GM13976 (cell line): Measurements from ENCODE around the gene PC.
A peak's percentile ranks its signal among the peaks of the same experiment; 100 is the strongest.

ENCODE experiments used
- DNase-seq: peaks from one replicate; pipeline ENCODE4 v3.0.0; 2012; ENCODE audit warnings: low spot score
- in situ Hi-C: fragments of 300-500 bp; cut with MboI; formaldehyde crosslinking; loops from one replicate; pipeline ENCODE4 v1.12.0; 2022; ENCODE audit warnings: low sequenced_read_pairs, mixed read lengths, inconsistent platforms; ENCODE audit not compliant: unreplicated experiment
- TF ChIP-seq, protein P1 (sequence below): IDR thresholded peaks from 2 replicates; pipeline ENCODE4 v1.5.1; 2012; ENCODE audit warnings: borderline replicate concordance, mild to moderate bottlenecking; ENCODE audit not compliant: insufficient read depth; ENCODE audit errors: extremely low read depth, missing control alignments, control extremely low read depth

Gene PC

DNA sequence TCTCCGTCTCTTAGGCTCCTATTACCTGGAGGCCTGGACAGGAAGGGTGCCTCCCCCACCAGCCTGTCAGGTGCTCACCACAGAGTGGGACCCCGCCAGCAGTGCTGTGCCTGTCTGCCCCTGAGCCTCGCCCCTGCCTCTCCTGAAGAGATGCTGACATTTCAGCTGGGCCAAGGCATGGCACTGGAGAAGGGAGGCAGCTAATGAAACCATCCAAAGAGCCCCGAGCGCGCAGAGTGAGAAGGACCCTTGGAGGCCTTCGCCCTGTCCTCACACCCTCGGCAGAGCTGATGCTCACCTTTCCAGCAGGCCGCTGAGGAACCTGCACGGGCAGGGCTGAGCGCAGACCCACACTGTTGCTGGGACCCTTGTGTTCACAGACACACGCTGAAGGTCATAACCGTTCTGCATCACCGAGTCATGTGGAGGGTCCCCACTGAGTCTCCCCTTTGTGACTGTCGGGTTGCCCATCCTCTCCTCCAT, 103.4 kb downstream of the PC start:
- no peak for DNase-seq
- in situ Hi-C loops, result no loop called here
- TF ChIP-seq, protein P1, sequence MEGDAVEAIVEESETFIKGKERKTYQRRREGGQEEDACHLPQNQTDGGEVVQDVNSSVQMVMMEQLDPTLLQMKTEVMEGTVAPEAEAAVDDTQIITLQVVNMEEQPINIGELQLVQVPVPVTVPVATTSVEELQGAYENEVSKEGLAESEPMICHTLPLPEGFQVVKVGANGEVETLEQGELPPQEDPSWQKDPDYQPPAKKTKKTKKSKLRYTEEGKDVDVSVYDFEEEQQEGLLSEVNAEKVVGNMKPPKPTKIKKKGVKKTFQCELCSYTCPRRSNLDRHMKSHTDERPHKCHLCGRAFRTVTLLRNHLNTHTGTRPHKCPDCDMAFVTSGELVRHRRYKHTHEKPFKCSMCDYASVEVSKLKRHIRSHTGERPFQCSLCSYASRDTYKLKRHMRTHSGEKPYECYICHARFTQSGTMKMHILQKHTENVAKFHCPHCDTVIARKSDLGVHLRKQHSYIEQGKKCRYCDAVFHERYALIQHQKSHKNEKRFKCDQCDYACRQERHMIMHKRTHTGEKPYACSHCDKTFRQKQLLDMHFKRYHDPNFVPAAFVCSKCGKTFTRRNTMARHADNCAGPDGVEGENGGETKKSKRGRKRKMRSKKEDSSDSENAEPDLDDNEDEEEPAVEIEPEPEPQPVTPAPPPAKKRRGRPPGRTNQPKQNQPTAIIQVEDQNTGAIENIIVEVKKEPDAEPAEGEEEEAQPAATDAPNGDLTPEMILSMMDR, result no peak

DNA sequence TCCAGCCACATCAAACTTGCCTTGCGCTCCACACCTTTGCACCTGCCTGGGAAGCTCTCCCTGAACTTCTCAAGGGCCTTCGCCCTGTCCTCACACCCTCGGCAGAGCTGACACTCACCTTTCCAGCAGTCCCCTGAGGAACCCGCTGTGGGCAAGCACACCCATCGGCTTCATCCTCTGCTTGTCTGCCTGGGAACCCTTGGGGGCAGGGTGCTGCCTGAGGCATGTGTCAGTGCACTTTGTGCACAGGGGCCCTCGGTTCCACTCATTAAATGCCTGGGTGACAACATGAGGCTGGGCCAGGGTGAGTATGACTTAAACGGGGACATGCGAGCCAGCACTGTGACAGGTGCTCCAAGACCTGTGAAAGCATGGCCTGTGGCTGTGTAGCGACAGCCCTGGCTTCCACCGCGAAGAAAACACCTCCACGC, 103.9 kb downstream of the PC start:
- in situ Hi-C loops, result no loop called here
- DNase-seq, result no peak
- TF ChIP-seq, protein P1, result no peak

DNA sequence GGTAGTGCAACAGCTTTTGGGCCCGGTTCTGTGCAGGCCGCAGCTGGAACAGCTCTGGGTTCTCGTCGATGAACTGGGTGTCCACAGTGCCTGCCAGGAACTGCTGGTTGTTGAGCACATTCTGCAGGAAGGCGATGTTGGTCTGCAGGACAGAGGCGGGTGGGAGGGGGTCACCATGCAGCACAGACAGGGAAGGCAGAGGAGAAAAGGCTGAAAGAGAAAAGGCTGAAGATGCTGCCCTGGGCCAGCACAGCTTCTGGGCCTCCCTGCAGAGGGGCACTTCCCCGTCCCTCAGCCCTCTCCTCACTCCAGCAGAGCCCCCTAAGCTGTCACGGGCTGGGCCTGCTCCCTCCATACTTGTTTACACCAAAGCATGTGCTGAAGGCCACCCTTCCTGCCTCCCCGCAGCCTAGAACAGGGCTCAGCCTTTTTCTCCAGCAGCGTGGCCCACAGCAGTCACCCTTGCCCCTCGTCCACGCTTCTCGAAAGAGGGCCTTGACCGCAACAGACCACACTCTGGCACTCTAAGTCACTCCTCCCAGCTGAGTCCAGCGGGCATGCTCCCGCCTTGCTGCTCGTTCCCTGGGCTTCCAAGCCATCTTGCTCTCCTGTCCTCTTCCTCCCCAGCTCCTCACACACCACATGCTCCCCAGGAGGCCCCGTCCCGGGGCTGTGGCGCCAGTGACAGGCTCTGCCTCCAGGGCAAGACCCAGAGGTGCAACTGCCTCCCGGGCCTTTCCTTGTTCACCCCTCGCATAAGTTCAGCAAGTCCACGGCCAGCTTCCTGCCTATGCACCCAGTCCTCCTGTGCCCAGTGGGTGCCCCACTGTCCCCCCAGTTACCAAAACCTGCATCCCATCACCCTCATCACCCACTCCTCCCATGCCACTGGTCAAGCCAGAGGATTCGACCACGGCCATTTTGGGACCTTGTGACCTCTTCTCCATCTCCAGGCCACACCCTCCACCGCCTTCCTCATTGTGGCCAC, 104.6 kb downstream of the PC start:
- TF ChIP-seq, protein P1, result no peak
- in situ Hi-C loops, result no loop called here
- DNase-seq, result no peak

DNA sequence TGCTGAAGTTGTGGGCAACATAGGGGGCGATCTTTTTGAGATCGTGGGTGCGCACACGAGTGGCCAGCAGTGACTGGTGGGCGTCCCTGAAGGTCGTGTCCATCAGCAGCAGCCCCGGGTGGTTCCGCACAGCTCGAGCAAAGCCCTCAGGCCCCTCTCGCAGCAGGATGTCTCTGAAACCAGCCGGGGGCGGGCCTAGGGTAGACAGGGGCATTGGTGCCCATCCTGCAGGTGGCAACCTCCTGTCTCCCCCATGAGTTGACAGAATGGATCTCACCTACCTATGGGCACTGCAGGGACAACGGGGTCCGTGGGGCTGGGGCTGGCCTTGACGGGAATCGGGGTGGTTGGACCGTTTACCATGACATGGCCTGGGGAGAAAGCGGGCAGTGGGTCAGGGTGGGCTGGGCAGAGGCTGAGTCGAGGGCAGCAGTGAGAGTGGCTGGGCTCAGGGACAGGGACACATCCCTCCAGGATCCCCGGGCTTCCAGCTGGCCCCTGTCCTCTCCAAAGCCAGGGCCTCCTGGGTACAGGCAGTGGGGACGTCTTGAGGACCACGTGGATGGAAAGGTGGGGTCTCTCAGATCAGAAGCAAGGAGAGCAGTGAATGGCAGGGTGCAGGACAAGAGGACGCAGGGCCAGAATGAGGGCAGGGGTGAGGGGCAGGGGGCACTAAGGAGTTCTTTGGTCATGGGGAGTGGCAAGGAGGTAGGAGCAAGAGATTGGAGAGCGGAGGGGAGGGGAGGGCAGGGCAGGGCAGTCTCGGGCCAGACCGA, 105.5 kb downstream of the PC start:
- TF ChIP-seq, protein P1, result no peak
- in situ Hi-C loops, result no loop called here
- no peak for DNase-seq

DNA sequence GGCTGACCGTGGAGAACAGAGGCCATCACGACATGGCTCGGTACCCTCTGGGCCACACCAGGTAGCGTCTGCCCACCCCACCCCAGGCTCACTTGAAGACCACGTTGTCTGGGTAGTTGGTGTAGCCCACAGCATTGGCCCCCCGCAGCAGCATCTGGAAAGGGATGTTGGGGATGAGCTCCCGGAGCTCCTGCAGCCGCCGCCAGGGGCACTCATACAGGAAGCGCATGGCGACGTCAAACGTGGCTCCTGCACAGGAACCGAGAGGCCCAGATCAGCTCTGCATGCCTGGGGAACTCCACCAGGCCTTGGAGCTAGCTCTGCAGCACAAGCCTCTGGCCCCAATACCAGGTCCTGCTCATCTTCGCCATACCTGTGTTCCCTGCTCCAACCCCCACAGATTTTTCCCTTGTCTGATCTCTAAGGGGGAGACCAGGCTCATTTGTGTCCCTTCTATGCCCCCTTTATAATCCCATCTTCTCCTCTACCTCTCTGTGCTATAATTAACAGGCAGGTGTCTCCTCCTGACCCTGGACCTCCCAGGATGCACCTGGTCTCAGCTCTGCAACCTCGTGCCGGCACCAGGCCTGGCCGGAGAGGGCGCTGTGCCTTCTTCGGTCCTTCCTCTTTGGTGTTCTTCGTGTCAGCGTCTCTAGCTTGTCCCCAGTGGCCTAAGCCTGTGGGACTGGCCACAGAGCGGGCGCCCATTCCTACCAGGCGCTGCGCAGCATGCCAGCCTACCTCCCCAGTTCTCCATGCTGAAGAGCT, 106.3 kb downstream of the PC start:
- TF ChIP-seq, protein P1, result no peak
- in situ Hi-C loops, result no loop called here
- peak; percentile 68 for DNase-seq

DNA sequence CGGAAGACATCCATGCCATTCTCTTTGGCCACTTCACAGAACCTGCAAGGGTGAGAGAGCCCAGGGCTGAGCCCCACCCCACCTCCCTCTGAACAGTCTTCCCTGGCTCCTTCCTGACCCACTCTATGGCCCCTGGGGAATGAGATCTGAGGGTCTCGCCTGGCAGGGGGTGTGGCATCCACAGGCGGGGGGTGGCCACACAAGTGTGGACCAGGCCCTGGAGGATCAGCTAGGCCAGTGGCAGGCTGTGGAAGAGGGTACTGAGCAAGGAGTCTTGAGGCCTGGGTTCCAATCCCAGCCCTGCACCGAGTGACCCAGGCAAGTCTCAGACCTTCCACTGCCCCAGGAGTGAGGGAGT, 107.0 kb downstream of the PC start:
- TF ChIP-seq, protein P1, result no peak
- DNase-seq, result no peak
- in situ Hi-C loops, result no loop called here
